Measurements from ENCODE around the gene PDIA6.

PDIA6 gene

GRCh38 chr2:10820978-10821695, 8.6 kb upstream of the PDIA6 start:
- DNase-seq (ENCODE audit: low read depth in 1 of 2, low spot score in 1 of 2): no peak
- TF ChIP-seq POLR2AphosphoS5 (IDR thresholded peaks at IDR 0.05; ENCODE audit: low read depth): no peak
- no peak for TF ChIP-seq CTCF (IDR thresholded peaks at IDR 0.05; ENCODE audit: insufficient read depth, low read length)
- peak; percentile 30; the same call in 1 of the 2 replicates for TF ChIP-seq SPI1 (IDR thresholded peaks at IDR 0.05; ENCODE audit: borderline replicate concordance, low read depth)
- no peak for TF ChIP-seq GABPA (IDR thresholded peaks at IDR 0.05; ENCODE audit: low read depth)
- TF ChIP-seq REST (IDR thresholded peaks at IDR 0.05; ENCODE audit: insufficient replicate concordance, low read depth): no peak
- peaks cover 14% of the 10 kb centered on the region for H3K27me3 ChIP-seq (ENCODE audit: insufficient read depth, poor library complexity, severe bottlenecking)
- H3K4me3 ChIP-seq (replicated peaks; ENCODE audit: insufficient read depth, low read length): no peak overlapping the region
- no peak overlapping the region for H3K27ac ChIP-seq (replicated peaks)

GRCh38 chr2:10820562-10820961, 8.0 kb upstream of the PDIA6 start:
- Histone ChIP-seq H3K27me3 (ENCODE audit: insufficient read depth, poor library complexity, severe bottlenecking) (peaks cover 9% of the 10 kb centered on the region), H3K27ac (replicated peaks) (no peak overlapping the region)

More at GRCh38 chr2:10820562-10820961, 8.0 kb upstream of the PDIA6 start:
- TF ChIP-seq REST (IDR thresholded peaks at IDR 0.05; ENCODE audit: insufficient replicate concordance, low read depth) (no peak), POLR2AphosphoS5 (IDR thresholded peaks at IDR 0.05; ENCODE audit: low read depth) (no peak), SPI1 (IDR thresholded peaks at IDR 0.05; ENCODE audit: borderline replicate concordance, low read depth) (no peak), CTCF (IDR thresholded peaks at IDR 0.05; ENCODE audit: insufficient read depth, low read length) (no peak), GABPA (IDR thresholded peaks at IDR 0.05; ENCODE audit: low read depth) (no peak)
- H3K4me3 ChIP-seq (replicated peaks; ENCODE audit: insufficient read depth, low read length): no peak overlapping the region
- no peak for DNase-seq (ENCODE audit: low read depth in 1 of 2, low spot score in 1 of 2)

All from HL-60 (cell line).